GM12801 (cell line): Measurements from ENCODE around the gene PRDM8.

Experiments used
- CTCF ChIP-seq: IDR thresholded peaks from one replicate; pipeline ENCODE4 v1.5.1; 2011; ENCODE audit warnings: control low read depth; ENCODE audit not compliant: insufficient read length; ENCODE audit errors: extremely low read depth

Gene PRDM8

GRCh38 chr4:80189956-80190677 lies 7.2 kb upstream of the PRDM8 start:
- TF ChIP-seq CTCF, result no peak

- no peak for TF ChIP-seq CTCF
Observed at GRCh38 chr4:80192252-80192866, 4.9 kb upstream of the PRDM8 start.

- TF ChIP-seq CTCF, result no peak
Observed at GRCh38 chr4:80192937-80193336, 4.4 kb upstream of the PRDM8 start.

GRCh38 chr4:80195441-80196140 lies 1.7 kb upstream of the PRDM8 start:
- no peak for TF ChIP-seq CTCF

GRCh38 chr4:80196259-80196921 lies 913 bp upstream of the PRDM8 start:
- no peak for TF ChIP-seq CTCF

- no peak for TF ChIP-seq CTCF
Observed at GRCh38 chr4:80197601-80198440, 518 bp downstream of the PRDM8 start.
